HG03354 (cell line): Measurements from ENCODE around the gene LENG8.
"Not testable (repeated sequence)": the region's sequence is repeated elsewhere in the genome, so short reads cannot be mapped to it uniquely, and the experiment has no call there.

Experiments
- ATAC-seq: cut with Tn5 transposase; IDR thresholded peaks from one replicate; pipeline ENCODE4 v1.9.1; 2021; ENCODE audit warnings: mild to moderate bottlenecking; ENCODE audit not compliant: unreplicated experiment, poor library complexity, severe bottlenecking

Gene LENG8

GRCh38 chr19:54507038-54507717 is 58.2 kb downstream of the LENG8 start:
- ATAC-seq = not testable (repeated sequence)

- no peak for ATAC-seq
Measured at GRCh38 chr19:54507824-54508223, 58.8 kb downstream of the LENG8 start.

DNA sequence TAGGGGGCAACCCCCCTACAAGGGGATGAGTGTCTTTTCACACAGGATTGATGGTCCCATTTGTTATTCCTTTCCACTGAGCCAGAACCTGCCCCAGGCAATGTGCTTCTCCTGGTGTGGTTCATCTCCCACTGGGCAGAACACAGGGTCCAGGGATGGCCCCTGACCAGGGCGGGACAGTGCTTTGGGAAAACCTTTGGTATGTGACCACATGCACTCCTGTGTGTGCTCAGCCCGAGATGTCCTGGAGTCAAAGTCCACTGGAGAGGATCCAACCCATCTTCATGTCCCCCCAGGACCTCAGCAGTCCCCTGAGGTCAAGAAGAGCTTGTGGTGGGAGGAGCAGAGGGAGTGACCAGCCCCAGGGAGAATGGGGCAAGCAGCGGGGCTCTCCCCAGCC is 59.5 kb downstream of the LENG8 start:
- not testable (repeated sequence) for ATAC-seq

DNA sequence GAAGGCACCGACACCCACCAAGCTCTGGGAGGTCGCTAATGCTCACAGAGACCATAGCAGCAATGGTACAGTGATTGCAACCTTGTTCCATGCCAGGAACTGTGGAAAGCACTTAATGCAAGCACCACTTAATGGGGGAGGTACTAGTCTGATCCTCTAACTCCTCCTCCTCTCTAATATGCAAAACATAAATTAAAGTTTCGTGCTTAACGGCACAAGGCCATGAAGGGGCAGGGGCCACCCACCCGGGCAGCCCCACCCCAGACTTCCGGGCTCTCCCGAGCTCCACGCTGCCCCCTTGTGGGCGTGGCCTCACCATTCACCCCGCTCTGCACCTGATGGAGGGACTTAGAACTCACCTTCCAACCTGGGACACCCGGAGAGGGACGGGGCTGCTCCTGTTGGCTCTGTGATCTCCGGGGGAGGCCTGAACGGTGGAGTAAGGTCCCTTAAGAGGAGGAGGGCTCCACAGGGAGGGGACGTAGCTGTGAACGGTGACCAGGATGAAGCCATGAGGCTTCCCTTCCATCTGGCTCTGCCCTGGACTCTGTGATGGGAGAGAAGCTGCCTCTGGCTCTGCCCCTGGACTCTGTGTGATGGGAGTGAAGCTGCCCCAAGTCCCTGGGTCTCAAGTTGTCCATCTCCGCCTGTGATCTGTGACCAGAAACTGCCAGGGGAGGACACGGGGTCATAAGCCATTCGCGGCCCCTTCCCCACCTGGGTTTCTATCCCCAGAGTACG is 60.4 kb downstream of the LENG8 start:
- ATAC-seq = not testable (repeated sequence)
